Measurements from ENCODE around the gene ACTG1. TPM values are rescaled to one million over a fixed set of nuclear protein-coding genes. Genes with fewer than 3 reads are reported as not detected.

ACTG1 gene
- total and polyA plus RNA-seq, 9 of the 15 experiments (the other 6 are each of a cell fraction or from before 2014, with no cell fraction given) = 224 to 1,775 (median 568) TPM

- TF ChIP-seq DEAF1 (CRISPR knock-in tag; IDR thresholded peaks at IDR 0.05) (peak; percentile 74), KDM1A (IDR thresholded peaks at IDR 0.05) (no peak), REST (IDR thresholded peaks at IDR 0.05; ENCODE audit: borderline replicate concordance) (peak; percentile 94), REST (CRISPR knock-in tag; IDR thresholded peaks at IDR 0.05; ENCODE audit: low read depth) (no peak; the same call in 1 of the 2 replicates), MYC (IDR thresholded peaks at IDR 0.05; ENCODE audit: low read depth, low read length) (peak; percentile 99), MYC (CRISPR knock-in tag; IDR thresholded peaks at IDR 0.05; ENCODE audit: borderline replicate concordance, low read depth) (peak; percentile 96), SAP30 (IDR thresholded peaks at IDR 0.05; ENCODE audit: borderline replicate concordance, insufficient read depth, low read depth, low read length, poor library complexity, severe bottlenecking) (peak; percentile 98), GTF2E2 (tag; IDR thresholded peaks at IDR 0.05) (no peak), NR4A1 (CRISPR knock-in tag; IDR thresholded peaks at IDR 0.05) (peak; percentile 82; the same call in 1 of the 2 replicates), NR4A1 (tag; IDR thresholded peaks at IDR 0.05) (peak; percentile 74), RAD51 (IDR thresholded peaks at IDR 0.05; ENCODE audit: borderline replicate concordance, low read depth) (peak; percentile 99), E2F1 (CRISPR knock-in tag; IDR thresholded peaks at IDR 0.05) (peak; percentile 93), IFI16 (CRISPR knock-in tag; IDR thresholded peaks at IDR 0.05) (no peak), NEUROD1 (IDR thresholded peaks at IDR 0.05; ENCODE audit: borderline replicate concordance, low read depth, low read length, partially characterized antibody) (peak; percentile 48), ZNF354B (CRISPR knock-in tag; IDR thresholded peaks at IDR 0.05) (no peak)
These were observed 40.7 kb downstream of the ACTG1 start (continued) for GRCh38 chr17:81471818-81472456.

All from K562 (cell line).